ENCODE data around the gene GALNT10. TPM values are rescaled to one million over a fixed set of nuclear protein-coding genes. Genes with fewer than 3 reads are reported as not detected.

The GALNT10 gene, protein sequence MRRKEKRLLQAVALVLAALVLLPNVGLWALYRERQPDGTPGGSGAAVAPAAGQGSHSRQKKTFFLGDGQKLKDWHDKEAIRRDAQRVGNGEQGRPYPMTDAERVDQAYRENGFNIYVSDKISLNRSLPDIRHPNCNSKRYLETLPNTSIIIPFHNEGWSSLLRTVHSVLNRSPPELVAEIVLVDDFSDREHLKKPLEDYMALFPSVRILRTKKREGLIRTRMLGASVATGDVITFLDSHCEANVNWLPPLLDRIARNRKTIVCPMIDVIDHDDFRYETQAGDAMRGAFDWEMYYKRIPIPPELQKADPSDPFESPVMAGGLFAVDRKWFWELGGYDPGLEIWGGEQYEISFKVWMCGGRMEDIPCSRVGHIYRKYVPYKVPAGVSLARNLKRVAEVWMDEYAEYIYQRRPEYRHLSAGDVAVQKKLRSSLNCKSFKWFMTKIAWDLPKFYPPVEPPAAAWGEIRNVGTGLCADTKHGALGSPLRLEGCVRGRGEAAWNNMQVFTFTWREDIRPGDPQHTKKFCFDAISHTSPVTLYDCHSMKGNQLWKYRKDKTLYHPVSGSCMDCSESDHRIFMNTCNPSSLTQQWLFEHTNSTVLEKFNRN
- total RNA-seq = 10 to 100 TPM; 21.4 to 49.8 (median 44.7) TPM

DNA sequence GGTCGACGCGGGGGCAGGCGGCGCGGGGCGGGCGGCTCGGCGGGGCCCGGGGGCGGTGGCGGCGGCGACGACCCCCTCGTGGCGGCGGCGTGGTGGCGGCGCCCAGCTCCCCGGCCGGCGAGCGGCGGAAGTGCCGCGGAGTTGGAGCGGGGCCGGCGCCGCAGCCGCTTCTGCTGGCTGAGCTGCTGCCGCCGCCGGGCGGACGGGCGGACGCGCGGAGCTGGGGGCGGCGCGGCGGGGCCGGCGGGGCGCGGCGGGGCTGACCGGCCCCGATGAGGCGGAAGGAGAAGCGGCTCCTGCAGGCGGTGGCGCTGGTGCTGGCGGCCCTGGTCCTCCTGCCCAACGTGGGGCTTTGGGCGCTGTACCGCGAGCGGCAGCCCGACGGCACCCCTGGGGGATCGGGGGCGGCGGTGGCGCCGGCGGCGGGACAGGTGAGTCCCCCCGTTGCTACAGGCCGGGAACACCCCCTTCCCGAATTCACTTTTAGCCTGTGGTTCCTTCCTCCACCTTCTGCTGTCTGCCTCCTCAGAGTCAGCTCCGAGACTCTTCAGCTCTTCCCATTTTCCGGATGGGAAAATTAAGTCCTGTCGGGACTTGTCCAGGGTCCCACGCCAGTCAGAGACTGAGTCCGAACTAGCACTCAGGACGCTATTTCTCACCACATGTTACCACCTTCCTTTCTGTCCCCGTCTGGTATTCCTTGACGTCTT lies at the start of gene GALNT10:
Gene GALNT10 (plus strand): TSS at position 139 of the 710 bp plus-strand sequence. CDS start 134 bp downstream, at position 273.
- no peak for DNase-seq (ENCODE audit: extremely low spot score)
- Histone ChIP-seq H3K4me1 (peaks cover 22 to 59% (median 53%) of the 10 kb centered on the region in 4 donors), H3K36me3 (peaks cover 0 to 9% (median 3%) of the 10 kb centered on the region in 4 donors), H3K27me3 (no peaks in the 10 kb centered on the region), H3K4me3 (peak within 1 kb of the TSS; percentile 76 to 98 (median 94)), H3K27ac (replicated peaks in 1 of 4) (peak within 1 kb of the TSS; percentile 79 to 83 (median 79)), H3K9me3 (no peaks in the 10 kb centered on the region)
- intact Hi-C loops (cut with DNase I) = loop anchor here (5.0 kb wide), 1 partner anchor 97 kb away; no protein-coding TSS in a partner anchor
- TF ChIP-seq, protein P1, sequence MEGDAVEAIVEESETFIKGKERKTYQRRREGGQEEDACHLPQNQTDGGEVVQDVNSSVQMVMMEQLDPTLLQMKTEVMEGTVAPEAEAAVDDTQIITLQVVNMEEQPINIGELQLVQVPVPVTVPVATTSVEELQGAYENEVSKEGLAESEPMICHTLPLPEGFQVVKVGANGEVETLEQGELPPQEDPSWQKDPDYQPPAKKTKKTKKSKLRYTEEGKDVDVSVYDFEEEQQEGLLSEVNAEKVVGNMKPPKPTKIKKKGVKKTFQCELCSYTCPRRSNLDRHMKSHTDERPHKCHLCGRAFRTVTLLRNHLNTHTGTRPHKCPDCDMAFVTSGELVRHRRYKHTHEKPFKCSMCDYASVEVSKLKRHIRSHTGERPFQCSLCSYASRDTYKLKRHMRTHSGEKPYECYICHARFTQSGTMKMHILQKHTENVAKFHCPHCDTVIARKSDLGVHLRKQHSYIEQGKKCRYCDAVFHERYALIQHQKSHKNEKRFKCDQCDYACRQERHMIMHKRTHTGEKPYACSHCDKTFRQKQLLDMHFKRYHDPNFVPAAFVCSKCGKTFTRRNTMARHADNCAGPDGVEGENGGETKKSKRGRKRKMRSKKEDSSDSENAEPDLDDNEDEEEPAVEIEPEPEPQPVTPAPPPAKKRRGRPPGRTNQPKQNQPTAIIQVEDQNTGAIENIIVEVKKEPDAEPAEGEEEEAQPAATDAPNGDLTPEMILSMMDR (IDR thresholded peaks at IDR 0.05) = no peak
- peak in 1 of 2 donors; percentile 69 for TF ChIP-seq POLR2AphosphoS5 (IDR thresholded peaks at IDR 0.05)
- no peak for TF ChIP-seq POLR2A (IDR thresholded peaks at IDR 0.05; ENCODE audit: low read depth)
- TF ChIP-seq EP300 (IDR thresholded peaks at IDR 0.05) = no peak
- 4% methylated on average over 33 of the region's 84 CpGs for WGBS

DNA sequence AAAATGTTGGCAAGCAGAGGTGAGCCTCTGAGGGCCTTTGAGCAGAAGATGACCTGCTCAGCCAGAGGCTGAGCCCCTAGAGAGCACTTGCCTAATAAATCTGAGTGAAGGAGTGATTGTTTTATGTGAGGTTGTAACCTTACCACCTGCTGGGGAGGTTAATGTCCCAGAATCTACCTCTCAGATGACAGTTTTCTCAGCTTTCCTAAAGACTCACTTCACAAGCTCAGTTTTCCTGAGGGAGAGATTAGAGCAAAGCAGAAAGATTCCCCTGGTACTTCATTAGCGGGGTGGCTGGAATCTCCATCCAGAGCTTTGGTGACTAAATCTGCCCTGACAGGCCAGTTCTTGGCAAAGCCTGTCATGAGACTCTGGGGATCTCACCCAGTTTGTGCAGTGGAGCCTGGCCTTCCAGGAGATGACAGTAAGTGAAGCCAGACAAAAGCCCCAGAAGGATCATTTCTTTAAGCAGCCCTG lies 48.8 kb upstream of the GALNT10 start:
- Histone ChIP-seq H3K9me3 (no peaks in the 10 kb centered on the region), H3K4me1 (peaks cover 12 to 19% (median 15%) of the 10 kb centered on the region in 4 donors), H3K27ac (replicated peaks in 1 of 4) (no peak overlapping the region), H3K4me3 (no peak overlapping the region), H3K36me3 (no peaks in the 10 kb centered on the region), H3K27me3 (no peaks in the 10 kb centered on the region)
- WGBS = 100% methylated on average over 1 of the region's 1 CpG
- intact Hi-C loops (cut with DNase I) = no loop called here
- DNase-seq (ENCODE audit: extremely low spot score) = peak; percentile 72
- TF ChIP-seq, protein P1 (IDR thresholded peaks at IDR 0.05) = no peak
- TF ChIP-seq POLR2A (IDR thresholded peaks at IDR 0.05; ENCODE audit: low read depth) (no peak), EP300 (IDR thresholded peaks at IDR 0.05) (no peak), POLR2AphosphoS5 (IDR thresholded peaks at IDR 0.05) (no peak)

DNA sequence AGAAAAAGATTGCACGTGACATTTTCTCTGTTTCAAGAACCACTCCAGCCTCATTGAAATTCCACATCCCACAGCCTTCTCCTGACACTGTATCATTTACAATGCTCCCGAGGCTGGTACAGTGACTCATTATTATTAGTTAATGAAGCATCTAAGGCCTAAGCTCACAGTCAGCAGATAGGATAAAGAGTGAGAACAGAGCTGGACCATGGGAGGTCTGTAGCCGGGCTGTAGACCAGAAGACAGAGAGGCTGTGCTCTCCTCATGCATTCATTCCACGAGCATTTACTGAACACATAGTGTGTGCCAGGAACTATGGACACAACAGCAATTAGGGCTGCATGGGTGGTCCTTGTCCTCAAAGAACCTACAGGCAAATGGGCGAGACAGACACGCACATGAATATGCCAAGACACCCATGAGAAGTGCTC lies 47.3 kb upstream of the GALNT10 start:
- H3K27ac ChIP-seq (replicated peaks in 1 of 4) = no peak overlapping the region

DNA sequence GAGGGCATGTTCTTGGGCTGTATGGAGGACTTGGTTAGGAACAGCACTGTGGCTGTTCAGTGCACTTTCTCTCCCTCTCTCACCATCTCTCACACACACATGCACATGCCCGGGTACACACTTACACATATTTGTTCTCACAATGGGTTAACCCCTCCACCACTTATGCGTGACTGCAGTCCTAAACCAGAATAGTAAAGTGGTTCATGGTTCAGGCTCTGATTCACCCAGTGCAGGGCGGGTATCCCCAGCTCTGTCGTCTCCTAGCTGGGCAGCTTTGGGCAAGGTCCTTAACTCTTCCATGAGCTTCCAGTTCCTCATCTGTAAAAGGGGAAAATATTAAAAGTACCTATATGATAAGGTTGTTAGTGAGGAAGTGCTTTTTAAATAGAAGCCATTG lies 45.3 kb upstream of the GALNT10 start:
- Histone ChIP-seq H3K4me1 (peaks cover 0 to 12% (median 6%) of the 10 kb centered on the region in 4 donors), H3K27me3 (no peaks in the 10 kb centered on the region), H3K9me3 (no peaks in the 10 kb centered on the region), H3K27ac (replicated peaks in 1 of 4) (no peak overlapping the region), H3K36me3 (no peaks in the 10 kb centered on the region), H3K4me3 (no peak overlapping the region)
- 90% methylated on average over 4 of the region's 4 CpGs for WGBS
- intact Hi-C loops (cut with DNase I) = no loop called here
- DNase-seq (ENCODE audit: extremely low spot score) = peak; percentile 37
- TF ChIP-seq, protein P1 (IDR thresholded peaks at IDR 0.05) = no peak
- TF ChIP-seq POLR2AphosphoS5 (IDR thresholded peaks at IDR 0.05) = no peak
- no peak for TF ChIP-seq EP300 (IDR thresholded peaks at IDR 0.05)
- TF ChIP-seq POLR2A (IDR thresholded peaks at IDR 0.05; ENCODE audit: low read depth) = no peak

More for the DNA sequence above, 47.3 kb upstream of the GALNT10 start:
- TF ChIP-seq EP300 (IDR thresholded peaks at IDR 0.05) (no peak), POLR2A (IDR thresholded peaks at IDR 0.05; ENCODE audit: low read depth) (no peak), POLR2AphosphoS5 (IDR thresholded peaks at IDR 0.05) (no peak)
- TF ChIP-seq, protein P1 (IDR thresholded peaks at IDR 0.05) = no peak
- no peak overlapping the region for H3K4me3 ChIP-seq
- peaks cover 12 to 19% (median 15%) of the 10 kb centered on the region in 4 donors for H3K4me1 ChIP-seq
- DNase-seq (ENCODE audit: extremely low spot score) = peak; percentile 75
- 72% methylated on average over 6 of the region's 6 CpGs for WGBS
- intact Hi-C loops (cut with DNase I) = no loop called here
- no peaks in the 10 kb centered on the region for H3K27me3 ChIP-seq
- no peaks in the 10 kb centered on the region for H3K9me3 ChIP-seq
- H3K36me3 ChIP-seq = no peaks in the 10 kb centered on the region

Measured in esophagus muscularis mucosa (tissue), 4 donors.